Stimulated activated CD8-positive, alpha-beta memory T cell treated with anti-CD3 and anti-CD28 coated beads, Interleukin-12 subunit alpha, Interleukin-12 subunit beta, amount 100 ng/mL, for 24 hours (primary cell): ENCODE results near the gene PAIP1.
A peak's percentile ranks its signal among the peaks of the same experiment; 100 is the strongest.
"Not testable (repeated sequence)": the region's sequence is repeated elsewhere in the genome, so short reads cannot be mapped to it uniquely, and the experiment has no call there.

Experiments
- DNase-seq: peaks from one replicate; pipeline ENCODE4 v3.0.0-alpha.2; 2020; ENCODE audit errors: extremely low read depth

Gene PAIP1

DNA sequence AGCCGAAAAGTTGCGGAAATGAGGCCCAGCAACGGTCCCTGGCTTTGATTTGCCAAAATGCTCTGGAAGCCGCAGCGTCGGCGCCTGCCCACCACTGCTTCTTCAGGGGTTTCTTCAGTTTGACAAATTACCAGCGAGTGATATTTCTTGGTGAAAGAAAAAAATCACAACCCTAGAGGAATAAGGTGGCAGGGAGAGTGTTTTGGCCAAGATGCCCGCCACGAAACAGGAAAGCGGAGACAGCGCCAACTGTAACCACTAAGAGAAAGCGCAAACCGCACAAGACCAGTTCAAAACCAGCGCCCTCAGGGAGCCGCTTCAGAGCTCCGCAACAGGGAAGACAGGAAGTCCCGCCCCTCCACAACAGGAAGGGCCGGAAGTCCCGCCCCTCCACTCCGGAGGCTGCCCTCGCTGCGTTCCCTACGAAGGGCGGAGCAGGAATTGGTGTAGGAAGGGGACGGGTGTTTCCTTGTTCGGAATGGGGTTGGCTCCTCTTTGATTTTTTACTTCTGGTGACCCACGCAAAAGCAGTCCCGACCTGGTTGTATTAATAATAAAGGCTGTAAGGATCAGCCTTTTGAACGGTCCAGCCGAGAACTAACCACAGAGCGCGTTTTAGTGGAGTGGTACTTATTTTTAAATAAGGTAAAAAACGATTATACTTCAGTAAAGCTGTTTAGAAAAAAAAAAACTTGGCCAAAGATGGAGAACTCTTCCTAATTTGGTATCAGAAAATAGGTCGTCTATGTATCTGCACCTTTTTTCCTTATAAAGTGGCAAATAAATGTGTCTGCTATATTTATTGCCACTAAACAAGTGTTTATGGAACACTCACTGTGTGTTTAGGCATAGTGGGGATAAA lies 41.8 kb downstream of the PAIP1 start, which contains the start of gene C5orf34:
Gene C5orf34, minus strand, starts transcription at position 333 of the 862 bp plus-strand sequence. CDS start 5,809 bp downstream, outside the sequence.
- peak; percentile 87 for DNase-seq

DNA sequence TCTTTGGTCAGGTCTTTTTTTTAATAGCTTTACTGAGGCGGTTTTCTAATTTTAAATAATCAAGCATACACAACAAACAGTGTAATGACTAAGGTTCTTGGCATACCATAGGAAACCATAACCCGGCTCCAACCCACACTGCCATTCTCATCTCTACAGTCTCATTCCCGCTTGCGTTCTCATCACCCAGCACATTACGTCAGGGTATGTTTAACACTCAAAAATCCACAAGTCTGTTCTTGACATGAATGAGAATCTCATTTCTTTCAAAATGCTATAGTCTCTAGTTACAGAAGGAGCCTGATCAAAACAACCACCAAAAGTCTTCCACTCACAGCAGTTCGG lies 42.4 kb downstream of the PAIP1 start:
- no peak for DNase-seq

DNA sequence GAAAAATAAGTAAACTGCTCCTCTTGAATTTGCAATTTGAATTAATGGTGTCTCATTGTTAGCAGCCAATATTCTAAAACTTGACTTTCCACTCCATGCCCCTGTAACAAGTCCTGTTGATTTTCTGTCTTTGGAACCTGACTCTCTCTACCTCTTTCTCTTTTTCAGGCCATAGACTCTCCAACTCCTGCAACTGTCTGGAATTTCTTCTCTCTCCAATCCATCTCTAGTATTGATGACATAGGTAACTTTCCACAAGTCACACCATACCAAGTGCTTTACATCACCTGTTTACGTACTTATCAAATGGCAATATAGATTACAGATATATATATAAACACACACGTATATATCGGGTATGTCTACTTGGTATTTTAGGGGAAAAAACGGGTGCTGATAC lies 42.9 kb downstream of the PAIP1 start:
- DNase-seq: no peak

DNA sequence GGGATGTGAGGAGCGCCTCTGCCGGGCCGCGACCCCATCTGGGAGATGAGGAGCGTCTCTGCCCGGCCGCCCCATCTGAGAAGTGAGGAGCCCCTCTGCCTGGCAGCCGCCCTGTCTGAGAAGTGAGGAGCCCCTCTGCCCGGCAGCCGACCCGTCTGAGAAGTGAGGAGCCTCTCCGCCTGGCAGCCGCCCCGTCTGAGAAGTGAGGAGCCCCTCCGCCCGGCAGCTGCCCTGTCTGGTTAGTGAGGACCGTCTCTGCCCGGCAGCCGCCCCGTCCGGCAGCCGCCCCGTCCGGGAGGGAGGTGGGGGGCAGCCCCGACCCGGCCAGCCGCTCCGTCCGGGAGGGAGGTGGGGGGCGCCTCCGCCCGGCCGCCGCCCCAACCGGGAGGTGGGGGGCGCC lies 45.8 kb downstream of the PAIP1 start:
- not testable (repeated sequence) for DNase-seq

DNA sequence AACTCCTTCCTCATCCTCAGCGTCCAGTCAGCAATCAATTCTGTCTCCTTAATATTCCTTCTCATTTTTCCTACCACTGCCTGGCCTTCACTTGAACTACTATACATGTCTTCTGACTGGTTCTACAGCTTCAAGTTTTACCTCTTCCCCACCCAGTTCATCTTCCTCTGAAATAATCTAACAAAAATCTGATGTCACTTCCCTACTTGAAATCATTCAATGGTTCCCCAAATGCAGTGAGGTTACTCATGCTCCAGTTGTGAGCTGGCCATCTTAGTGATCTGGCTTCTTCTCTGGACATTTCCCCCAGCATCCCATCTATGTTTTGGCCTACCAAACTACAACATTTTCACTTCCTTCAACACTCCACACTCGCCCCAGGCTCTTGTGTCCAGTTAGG lies 58.3 kb downstream of the PAIP1 start:
- DNase-seq: no peak

DNA sequence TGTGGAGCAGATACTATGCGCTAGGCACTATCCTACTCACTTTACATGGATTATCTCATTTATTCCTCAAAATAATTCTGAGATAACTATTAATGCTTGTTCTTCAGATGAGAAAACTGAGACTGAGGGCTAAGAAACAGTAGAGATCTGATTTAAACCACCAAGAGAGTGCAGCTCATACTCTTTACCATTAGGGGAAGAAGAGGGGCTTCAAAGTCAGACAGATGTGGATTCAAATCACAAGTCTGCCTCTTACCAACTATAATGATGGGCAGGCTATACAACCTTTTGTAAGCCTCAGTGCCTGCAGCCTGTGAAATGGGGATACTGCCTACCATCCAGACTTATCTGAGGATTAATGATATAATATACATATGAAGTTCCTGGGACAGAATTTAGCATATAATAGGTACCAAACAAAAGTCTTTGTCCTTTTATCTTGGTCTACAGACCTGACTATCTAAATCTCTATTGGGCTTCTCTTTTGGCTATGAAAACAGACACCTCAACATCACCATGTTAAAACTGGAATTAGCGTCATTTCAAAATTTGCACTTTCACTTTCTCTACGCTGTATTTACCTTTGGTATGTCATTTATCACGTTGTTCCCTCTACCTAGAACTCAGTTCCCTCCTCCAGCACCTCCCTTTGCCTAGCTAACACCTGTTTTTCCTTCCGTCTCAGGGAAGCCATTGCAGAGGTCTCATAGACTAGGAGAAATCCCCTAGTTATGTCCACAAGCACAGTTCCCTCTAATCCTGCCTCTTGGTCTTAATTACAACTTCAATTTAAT lies 59.4 kb downstream of the PAIP1 start:
- no peak for DNase-seq

DNA sequence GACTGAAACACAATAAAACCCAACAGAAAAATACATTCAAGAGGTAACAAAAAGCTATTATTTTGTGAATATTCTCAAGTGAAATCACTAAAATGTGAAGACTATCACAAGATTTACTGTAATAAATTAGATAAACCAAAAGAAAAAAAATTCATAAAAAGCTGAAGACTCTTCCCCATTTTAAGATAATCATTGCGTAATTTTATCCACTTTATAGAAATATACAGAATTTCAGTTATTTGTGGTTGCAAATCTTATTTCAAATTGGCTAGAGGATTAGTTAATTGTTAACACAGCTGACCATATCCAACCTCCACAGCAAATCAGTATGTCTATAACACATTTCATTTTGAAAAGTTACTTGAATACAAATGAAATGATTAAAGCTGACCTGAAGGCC lies 65.6 kb downstream of the PAIP1 start:
- DNase-seq: no peak

DNA sequence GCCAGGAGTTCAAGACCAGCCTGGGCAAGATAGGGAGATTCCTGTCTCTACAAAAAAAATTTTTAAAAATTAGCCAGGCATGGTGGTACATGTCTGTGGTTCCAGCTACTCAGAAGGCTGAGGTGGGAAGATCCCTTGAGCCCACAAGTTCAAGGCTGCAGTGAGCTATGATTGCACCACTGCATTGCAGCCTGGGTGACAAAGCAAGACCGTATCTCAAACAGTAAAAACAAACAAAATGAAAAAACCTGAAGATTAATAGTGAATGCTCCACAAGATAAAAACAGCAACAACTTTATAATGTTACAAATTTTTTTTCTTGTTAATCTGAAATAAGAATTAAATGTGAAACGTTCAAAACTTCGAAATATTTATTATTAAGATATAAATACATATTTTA lies 70.5 kb downstream of the PAIP1 start:
- no peak for DNase-seq

DNA sequence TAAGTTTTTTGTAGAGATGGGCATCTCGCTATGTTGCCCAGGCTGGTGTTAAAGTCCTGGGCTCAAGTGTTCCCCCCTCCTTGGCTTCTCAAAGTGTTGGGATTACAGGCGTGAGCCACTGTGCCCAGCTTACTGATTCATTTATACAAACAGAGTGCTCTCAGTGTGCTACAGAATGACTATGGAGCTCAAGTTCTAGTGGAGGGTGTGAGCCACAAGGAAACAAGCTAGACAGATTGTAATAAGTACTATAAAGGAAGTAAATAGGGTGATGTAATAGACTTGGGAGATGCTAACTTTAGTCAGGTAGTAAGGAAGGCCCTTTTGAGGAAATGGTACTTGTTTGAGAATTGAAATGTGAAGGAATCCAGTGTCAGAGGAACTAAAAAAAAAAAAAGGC lies 71.5 kb downstream of the PAIP1 start:
- DNase-seq: no peak

DNA sequence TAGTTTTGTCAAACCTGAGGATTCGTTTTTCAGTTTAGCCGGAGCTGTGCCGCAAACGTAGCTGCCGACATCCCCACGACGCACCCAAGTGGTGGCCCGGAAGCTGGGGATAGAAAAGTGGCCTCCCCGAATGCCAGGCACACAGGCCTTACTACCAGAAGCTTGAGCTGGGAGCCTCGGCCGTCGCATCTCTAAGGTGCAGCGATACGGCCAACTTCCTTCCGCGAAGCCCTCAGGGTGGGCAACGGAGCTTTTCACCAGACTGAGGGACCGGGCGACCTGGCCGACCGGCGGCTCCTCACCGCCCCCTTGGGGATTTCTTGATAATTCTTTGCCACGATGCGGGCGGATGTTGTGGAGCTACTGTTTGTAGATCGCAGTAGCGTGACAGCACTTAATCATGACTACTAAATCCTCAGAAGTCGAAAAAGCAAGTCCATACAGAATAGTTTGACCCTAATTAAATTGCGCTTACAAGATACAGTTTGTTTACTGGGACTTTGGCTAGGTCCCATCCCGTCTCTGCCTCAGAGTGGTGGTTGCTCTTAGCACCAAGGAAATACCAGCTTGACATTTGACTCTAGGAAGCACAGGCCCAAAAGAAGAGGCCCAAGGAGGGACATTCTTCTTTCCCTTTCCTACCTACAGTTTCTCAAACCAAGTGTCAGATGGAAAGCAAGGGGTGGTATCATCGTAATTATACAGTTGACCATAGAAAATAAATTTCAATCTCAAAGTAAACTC lies 72.6 kb downstream of the PAIP1 start:
- peak; percentile 68 for DNase-seq

DNA sequence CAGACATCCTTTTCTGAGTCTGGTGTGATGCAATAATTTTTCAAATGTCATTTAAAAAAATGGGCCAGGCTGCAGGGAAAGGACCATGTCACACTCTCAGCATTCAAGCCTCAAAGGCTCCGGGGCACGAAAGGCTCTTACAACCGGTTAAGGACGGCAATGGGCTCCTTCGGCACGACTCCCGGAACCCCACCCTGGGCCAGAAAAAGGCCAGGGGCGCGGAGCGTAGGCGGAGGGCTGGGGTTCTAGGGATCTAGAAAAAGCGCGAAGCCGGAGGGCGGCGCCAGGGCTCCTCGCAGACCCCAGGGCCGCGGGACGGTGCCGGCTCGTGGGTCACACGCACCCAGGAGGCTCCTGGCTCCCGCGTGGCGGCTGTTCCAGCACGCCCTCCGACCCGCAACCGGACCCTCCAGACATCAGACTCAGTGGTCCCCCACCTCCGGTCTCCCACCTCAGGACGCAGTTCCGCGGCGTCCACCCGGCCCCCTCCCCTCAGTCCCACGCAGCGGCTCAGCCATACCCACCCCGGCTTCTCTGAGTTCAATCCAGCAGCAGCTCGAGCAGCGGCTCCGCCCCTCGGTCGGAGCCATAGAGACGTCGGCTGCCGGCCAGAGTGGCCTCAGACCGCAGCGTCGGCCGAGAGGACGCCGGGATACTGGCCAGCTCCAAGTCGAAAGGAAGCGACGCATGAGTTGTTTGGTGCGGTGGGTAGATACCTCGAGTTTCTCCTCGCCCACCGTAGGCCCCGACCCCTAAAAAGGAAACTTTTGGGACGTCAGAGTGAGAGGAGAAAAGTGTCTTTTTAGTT lies 73.4 kb downstream of the PAIP1 start, which contains the start of gene TMEM267:
Gene TMEM267, minus strand, starts transcription at position 568 of the 808 bp plus-strand sequence. CDS start 29,896 bp downstream, outside the sequence.
- DNase-seq: peak; percentile 62

DNA sequence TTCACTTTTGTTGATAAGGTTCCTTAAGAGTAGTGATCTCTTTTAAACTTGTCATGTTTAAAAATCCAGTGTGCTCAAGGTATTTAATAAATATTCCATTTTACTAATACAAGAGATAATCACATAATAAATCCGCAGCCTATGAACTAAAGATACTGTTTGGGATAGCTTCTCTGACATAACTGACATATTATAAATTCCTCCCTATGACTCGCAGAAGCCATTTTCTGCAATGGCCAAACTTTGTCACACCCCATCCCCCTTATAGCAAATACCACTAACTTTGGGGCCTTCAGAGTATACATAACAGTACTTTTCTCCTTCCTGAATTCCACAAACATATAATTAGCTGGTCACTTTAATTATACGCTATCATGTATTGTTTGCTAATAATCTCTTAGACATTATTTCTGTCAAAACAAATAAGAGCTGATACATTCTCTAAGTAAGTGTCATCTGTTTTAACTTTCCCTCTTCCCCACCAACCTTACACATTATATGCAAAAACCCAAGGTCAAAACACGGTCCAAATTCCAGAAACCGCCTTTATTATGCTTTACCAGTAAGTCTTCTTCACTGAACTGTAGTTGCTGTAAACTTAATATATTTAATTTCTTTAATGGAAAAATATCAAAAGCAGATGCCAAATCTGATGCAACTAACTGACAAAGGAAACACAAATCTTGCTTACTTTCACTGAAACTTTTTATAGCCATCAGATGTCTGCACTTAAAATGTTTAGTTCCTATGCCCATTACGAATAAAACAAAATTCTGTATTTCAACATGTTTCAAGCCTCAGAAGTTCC lies 74.2 kb downstream of the PAIP1 start:
- DNase-seq: no peak
